Measurements from ENCODE around the gene F7. TPM values are rescaled to one million over a fixed set of nuclear protein-coding genes. Genes with fewer than 3 reads are reported as not detected.

Gene F7
- total RNA-seq, 1 donor from 2014 or later, result not detected

DNA sequence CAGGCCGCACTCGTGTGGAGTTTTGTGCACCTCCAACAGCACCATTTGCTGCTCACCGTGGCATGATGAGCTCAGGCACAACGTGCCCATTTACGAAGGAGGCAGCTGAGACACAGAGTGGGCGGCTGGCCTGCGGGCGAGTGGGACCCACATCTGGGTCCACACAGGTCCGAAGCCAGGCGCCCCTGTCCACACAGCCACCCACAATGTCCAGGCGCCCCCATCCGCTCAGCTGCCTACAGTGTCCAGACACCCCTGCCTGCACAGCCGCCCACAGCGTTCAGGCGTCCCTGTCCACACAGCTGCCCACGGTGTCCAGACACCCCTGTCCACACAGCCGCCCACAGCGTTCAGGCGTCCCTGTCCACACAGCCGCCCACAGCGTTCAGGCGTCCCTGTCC is 42.5 kb upstream of the F7 start:
- Mint-ChIP-seq H3K4me3 (ENCODE audit: unreplicated experiment) (no peak overlapping the region), H3K9me3 (ENCODE audit: unreplicated experiment) (no peaks in the 10 kb centered on the region), H3K27me3 (ENCODE audit: unreplicated experiment) (no peaks in the 10 kb centered on the region), H3K27ac (ENCODE audit: unreplicated experiment) (no peak overlapping the region), H3K4me1 (ENCODE audit: unreplicated experiment) (peaks cover 5% of the 10 kb centered on the region), H3K36me3 (ENCODE audit: unreplicated experiment) (no peaks in the 10 kb centered on the region)
- no peak for DNase-seq (ENCODE audit: extremely low spot score, unreplicated experiment)
- TF ChIP-seq, protein P1, sequence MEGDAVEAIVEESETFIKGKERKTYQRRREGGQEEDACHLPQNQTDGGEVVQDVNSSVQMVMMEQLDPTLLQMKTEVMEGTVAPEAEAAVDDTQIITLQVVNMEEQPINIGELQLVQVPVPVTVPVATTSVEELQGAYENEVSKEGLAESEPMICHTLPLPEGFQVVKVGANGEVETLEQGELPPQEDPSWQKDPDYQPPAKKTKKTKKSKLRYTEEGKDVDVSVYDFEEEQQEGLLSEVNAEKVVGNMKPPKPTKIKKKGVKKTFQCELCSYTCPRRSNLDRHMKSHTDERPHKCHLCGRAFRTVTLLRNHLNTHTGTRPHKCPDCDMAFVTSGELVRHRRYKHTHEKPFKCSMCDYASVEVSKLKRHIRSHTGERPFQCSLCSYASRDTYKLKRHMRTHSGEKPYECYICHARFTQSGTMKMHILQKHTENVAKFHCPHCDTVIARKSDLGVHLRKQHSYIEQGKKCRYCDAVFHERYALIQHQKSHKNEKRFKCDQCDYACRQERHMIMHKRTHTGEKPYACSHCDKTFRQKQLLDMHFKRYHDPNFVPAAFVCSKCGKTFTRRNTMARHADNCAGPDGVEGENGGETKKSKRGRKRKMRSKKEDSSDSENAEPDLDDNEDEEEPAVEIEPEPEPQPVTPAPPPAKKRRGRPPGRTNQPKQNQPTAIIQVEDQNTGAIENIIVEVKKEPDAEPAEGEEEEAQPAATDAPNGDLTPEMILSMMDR (IDR thresholded peaks at IDR 0.05), result no peak

DNA sequence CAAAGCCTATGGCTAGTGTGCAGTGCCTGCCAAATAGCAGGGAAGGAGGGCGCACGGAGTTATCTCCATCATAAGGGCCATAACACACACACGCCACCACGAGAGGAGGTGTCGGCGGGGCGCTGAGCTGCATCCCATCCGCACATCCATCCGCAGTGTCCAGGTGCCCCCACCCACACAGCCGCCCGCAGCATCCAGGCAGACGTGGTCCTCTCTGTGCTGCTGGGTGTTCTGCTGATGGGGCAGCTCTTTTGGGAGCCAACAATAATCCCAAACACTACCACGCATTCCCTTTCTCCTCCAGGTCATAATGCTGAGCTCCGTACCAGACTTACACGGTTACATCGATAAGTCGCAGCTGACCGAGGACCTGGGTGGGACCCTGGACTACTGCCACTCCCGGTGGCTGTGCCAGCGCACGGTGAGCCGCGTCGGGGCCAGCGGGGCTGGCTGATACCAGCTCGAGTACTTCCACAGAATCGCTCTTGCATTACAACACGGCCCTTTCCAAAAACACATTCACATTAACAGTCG is 41.5 kb upstream of the F7 start:
- TF ChIP-seq, protein P1 (IDR thresholded peaks at IDR 0.05), result no peak
- Mint-ChIP-seq H3K27me3 (ENCODE audit: unreplicated experiment) (no peaks in the 10 kb centered on the region), H3K27ac (ENCODE audit: unreplicated experiment) (no peak overlapping the region), H3K9me3 (ENCODE audit: unreplicated experiment) (no peaks in the 10 kb centered on the region), H3K4me1 (ENCODE audit: unreplicated experiment) (peaks cover 5% of the 10 kb centered on the region), H3K36me3 (ENCODE audit: unreplicated experiment) (no peaks in the 10 kb centered on the region), H3K4me3 (ENCODE audit: unreplicated experiment) (no peak overlapping the region)
- DNase-seq (ENCODE audit: extremely low spot score, unreplicated experiment), result no peak

DNA sequence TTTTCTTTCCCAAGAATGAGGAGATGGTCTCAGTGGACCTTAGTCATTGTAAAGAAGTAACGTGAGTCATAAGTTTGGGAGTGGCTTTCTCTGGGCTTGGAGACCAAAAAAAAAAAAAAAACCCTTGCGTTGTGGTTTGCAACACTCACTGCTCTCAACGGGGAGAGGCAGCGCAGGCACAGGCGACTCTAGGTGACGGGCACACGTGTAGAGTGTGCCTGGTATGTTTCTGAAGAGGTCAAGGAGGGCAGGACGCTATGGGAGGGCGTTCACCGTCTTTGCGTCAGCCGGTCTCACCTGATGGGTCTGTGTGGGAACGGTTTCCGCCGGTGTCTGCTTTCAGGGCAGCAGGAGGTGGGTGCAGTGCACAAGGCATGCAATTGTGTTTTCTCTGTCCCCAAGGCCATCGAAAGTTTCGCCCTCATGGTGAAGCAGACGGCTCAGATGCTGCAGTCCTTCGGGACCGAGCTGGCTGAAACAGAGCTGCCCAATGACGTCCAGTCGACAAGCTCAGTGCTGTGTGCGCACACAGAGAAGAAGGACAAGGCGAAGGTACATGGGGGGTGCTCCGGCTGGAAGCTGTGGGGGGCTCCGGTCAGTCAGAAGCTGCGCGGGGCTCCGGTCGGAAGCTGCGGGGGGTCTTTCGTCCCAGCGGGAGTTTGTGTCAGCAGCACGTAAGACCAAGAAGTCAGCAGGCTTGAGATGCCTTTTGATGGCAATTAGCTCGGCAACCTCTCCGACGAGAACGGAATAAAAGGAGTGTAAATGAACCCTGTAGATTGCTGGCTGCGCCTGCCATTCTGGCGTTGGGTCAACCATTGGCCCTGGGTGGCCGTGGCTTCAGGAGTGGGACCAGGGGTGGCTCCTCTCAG is 40.8 kb upstream of the F7 start:
- Mint-ChIP-seq H3K4me3 (ENCODE audit: unreplicated experiment) (no peak overlapping the region), H3K4me1 (ENCODE audit: unreplicated experiment) (peaks cover 5% of the 10 kb centered on the region), H3K27me3 (ENCODE audit: unreplicated experiment) (no peaks in the 10 kb centered on the region), H3K9me3 (ENCODE audit: unreplicated experiment) (no peaks in the 10 kb centered on the region), H3K36me3 (ENCODE audit: unreplicated experiment) (no peaks in the 10 kb centered on the region), H3K27ac (ENCODE audit: unreplicated experiment) (no peak overlapping the region)
- TF ChIP-seq, protein P1 (IDR thresholded peaks at IDR 0.05), result no peak
- DNase-seq (ENCODE audit: extremely low spot score, unreplicated experiment), result no peak

GRCh38 chr13:113065406-113066141 is 40.0 kb upstream of the F7 start:
- H3K36me3 Mint-ChIP-seq (ENCODE audit: unreplicated experiment), result no peaks in the 10 kb centered on the region
- no peak for DNase-seq (ENCODE audit: extremely low spot score, unreplicated experiment)
- no peaks in the 10 kb centered on the region for H3K9me3 Mint-ChIP-seq (ENCODE audit: unreplicated experiment)
- no peak overlapping the region for H3K27ac Mint-ChIP-seq (ENCODE audit: unreplicated experiment)
- peaks cover 3% of the 10 kb centered on the region for H3K27me3 Mint-ChIP-seq (ENCODE audit: unreplicated experiment)
- no peak overlapping the region for H3K4me3 Mint-ChIP-seq (ENCODE audit: unreplicated experiment)
- TF ChIP-seq, protein P1 (IDR thresholded peaks at IDR 0.05), result no peak
- peaks cover 5% of the 10 kb centered on the region for H3K4me1 Mint-ChIP-seq (ENCODE audit: unreplicated experiment)

DNA sequence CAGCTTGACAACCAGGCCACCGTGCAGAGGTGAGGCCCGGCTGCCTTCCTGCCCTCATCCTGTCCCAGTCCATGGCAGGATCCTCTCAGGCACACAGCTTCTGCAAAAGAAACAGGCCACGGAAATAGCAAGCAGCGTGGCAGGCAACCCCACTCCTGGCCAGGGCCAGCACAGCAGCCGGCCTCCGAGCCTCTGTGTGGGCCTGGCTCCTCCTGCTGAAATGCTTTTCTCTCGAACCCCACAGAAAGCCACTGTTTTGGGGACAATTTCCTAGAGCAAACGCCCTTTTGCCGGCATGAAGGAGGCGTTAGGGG is 39.5 kb upstream of the F7 start:
- TF ChIP-seq, protein P1 (IDR thresholded peaks at IDR 0.05), result no peak
- Mint-ChIP-seq H3K4me3 (ENCODE audit: unreplicated experiment) (no peak overlapping the region), H3K36me3 (ENCODE audit: unreplicated experiment) (no peaks in the 10 kb centered on the region), H3K27me3 (ENCODE audit: unreplicated experiment) (peaks cover 7% of the 10 kb centered on the region), H3K9me3 (ENCODE audit: unreplicated experiment) (no peaks in the 10 kb centered on the region), H3K4me1 (ENCODE audit: unreplicated experiment) (peaks cover 5% of the 10 kb centered on the region), H3K27ac (ENCODE audit: unreplicated experiment) (no peak overlapping the region)
- no peak for DNase-seq (ENCODE audit: extremely low spot score, unreplicated experiment)

Measured in osteocyte (in vitro differentiated cells).